Measurements from ENCODE around the gene HAPLN2.

DNA sequence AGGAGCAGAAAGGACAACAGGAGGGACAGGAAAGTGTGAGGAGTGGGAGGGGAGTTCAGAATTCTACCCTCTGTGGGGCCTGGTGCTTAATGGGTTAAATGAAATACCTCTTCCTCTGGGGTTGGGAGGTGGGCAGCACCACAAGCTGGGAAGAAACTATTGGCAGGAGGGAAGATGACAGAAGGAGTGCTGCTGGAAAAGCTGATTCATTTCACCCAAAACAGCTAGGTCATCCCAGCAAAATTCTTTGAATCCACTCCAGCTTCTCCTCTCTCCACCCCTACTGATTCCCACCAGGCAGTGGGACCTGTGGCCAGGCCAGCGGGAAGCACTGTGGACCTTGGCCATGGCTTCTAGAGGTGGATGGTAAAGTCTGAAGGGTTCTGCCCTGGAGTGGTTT is 35.5 kb downstream of the HAPLN2 start:
- TF ChIP-seq POLR2A (IDR thresholded peaks at IDR 0.05) (no peak), CTCF (IDR thresholded peaks at IDR 0.05) (no peak)

Data from adrenal gland (tissue), 5 donors.